H1 (cell line): ENCODE data around the gene MAP6D1. TPM values are rescaled to one million over a fixed set of nuclear protein-coding genes. Genes with fewer than 3 reads are reported as not detected.

Experiments used
- CTCF ChIA-PET: fragments of 300-600 bp; sonication (Branson Sonifier 250); formaldehyde crosslinking; loops from one replicate; lab custom pipeline; 2021; ENCODE audit not compliant: partially characterized antibody; lab: Charles Lee
- POLR2A ChIA-PET: fragments of 300-600 bp; sonication (Branson Sonifier 250); formaldehyde crosslinking; loops from one replicate; lab custom pipeline; 2021; ENCODE audit warnings: inconsistent platforms; ENCODE audit not compliant: partially characterized antibody; lab: Charles Lee
- DNase-seq, 2 experiments: peaks; one replicate each; pipeline versions ENCODE4 v3.0.0 to v3.0.0-alpha.2; 2010 to 2022; ENCODE audit warnings: low spot score in 2 of 2, low read depth in 1 of 2, mixed read lengths in 1 of 2
- FAIRE-seq: peaks from 2 replicates; lab custom pipeline; 2011; peaks lifted over from hg19 to GRCh38; lab: Jason Lieb, UNC
- H2AFZ ChIP-seq: 2 replicates; pipeline ENCODE4 v1.8.1; 2012; ENCODE audit warnings: low read length, inconsistent platforms
- H2AK5ac ChIP-seq: 2 replicates; pipeline ENCODE4 v1.6.1; 2013; ENCODE audit warnings: low read depth, low read length
- H2BK120ac ChIP-seq: replicated peaks from 2 replicates; pipeline ENCODE3; 2013; ENCODE audit warnings: low read depth, low read length, inconsistent platforms
- H2BK12ac ChIP-seq: 2 replicates; pipeline ENCODE4 v1.6.1; 2013; ENCODE audit warnings: low read depth, low read length
- H2BK15ac ChIP-seq: 2 replicates; pipeline ENCODE4 v1.6.1; 2013; ENCODE audit warnings: low read length
- H2BK20ac ChIP-seq: 2 replicates; pipeline ENCODE4 v1.6.1; 2013; ENCODE audit warnings: low read length
- H2BK5ac ChIP-seq: 2 replicates; pipeline ENCODE4 v1.6.1; 2013; ENCODE audit warnings: low read depth, low read length
- H3K14ac ChIP-seq: 2 replicates; pipeline ENCODE4 v1.6.1; 2013; ENCODE audit warnings: inconsistent platforms; ENCODE audit not compliant: insufficient read length
- H3K18ac ChIP-seq: 2 replicates; pipeline ENCODE4 v1.6.1; 2013; ENCODE audit warnings: low read length; ENCODE audit errors: extremely low read depth
- H3K23ac ChIP-seq: 2 replicates; pipeline ENCODE4 v1.6.1; 2013; ENCODE audit warnings: inconsistent platforms; ENCODE audit not compliant: insufficient read length
- H3K23me2 ChIP-seq: 2 replicates; pipeline ENCODE4 v1.6.1; 2013; ENCODE audit warnings: low read depth, low read length
- H3K27ac ChIP-seq: 2 replicates; pipeline ENCODE4 v1.6.1; 2011; ENCODE audit warnings: low read depth, low read length, inconsistent platforms
- H3K27me3 ChIP-seq, 4 experiments: replicated peaks in 1 of 4; 1 replicate in 1 of 4; 2 replicates in 3 of 4; pipeline versions ENCODE4 v1.6.1 to v1.8.1; 2011 to 2013; ENCODE audit warnings: low read length in 3 of 4, mild to moderate bottlenecking in 3 of 4, inconsistent platforms in 2 of 4, mixed read lengths in 2 of 4, moderate library complexity in 1 of 4; ENCODE audit not compliant: control insufficient read depth in 3 of 4, insufficient read depth in 3 of 4; ENCODE audit errors: extremely low read depth in 1 of 4
- H3K36me3 ChIP-seq, 4 experiments: 2 replicates each; pipeline versions ENCODE4 v1.6.1 to v1.8.1; 2011 to 2013; ENCODE audit warnings: mild to moderate bottlenecking in 4 of 4, low read length in 3 of 4, moderate library complexity in 2 of 4, control low read depth in 1 of 4, inconsistent platforms in 1 of 4; ENCODE audit not compliant: insufficient read depth in 4 of 4, control insufficient read depth in 2 of 4
- H3K4ac ChIP-seq: replicated peaks from 2 replicates; pipeline ENCODE3; 2013; ENCODE audit warnings: low read length, low read depth, mixed read lengths, inconsistent platforms; ENCODE audit not compliant: insufficient read length
- H3K4me1 ChIP-seq, 4 experiments: replicated peaks in 1 of 4; 1 replicate in 1 of 4; 2 replicates in 3 of 4; pipeline versions ENCODE4 v1.6.1 to v1.8.1; 2011 to 2013; ENCODE audit warnings: low read length in 3 of 4, inconsistent platforms in 2 of 4, mixed read lengths in 1 of 4; ENCODE audit not compliant: insufficient read depth in 4 of 4, control insufficient read depth in 3 of 4
- H3K4me2 ChIP-seq, 2 experiments: 2 replicates each; pipeline versions ENCODE4 v1.6.1 to v1.8.1; 2011 to 2013; ENCODE audit warnings: low read depth in 2 of 2, low read length in 2 of 2, control low read depth in 1 of 2, inconsistent platforms in 1 of 2, mild to moderate bottlenecking in 1 of 2; ENCODE audit not compliant: insufficient read depth in 1 of 2
- H3K4me3 ChIP-seq, 4 experiments: fragments of 200-600, 300-600 bp in 1 of 4; sonication (generic), shearing (Covaris generic), sonication (Bioruptor Twin) in 1 of 4; 2 replicates each; pipeline versions ENCODE4 v1.5.1 to v1.8.1; 2011 to 2016; ENCODE audit warnings: low read length in 4 of 4, low read depth in 3 of 4, control low read depth in 2 of 4, inconsistent platforms in 2 of 4, mild to moderate bottlenecking in 2 of 4, mixed read lengths in 1 of 4, moderate library complexity in 1 of 4; ENCODE audit not compliant: insufficient read depth in 2 of 4; ENCODE audit errors: extremely low read depth in 1 of 4
- H3K56ac ChIP-seq: replicated peaks from 2 replicates; pipeline ENCODE3; 2013; ENCODE audit warnings: low read depth, mild to moderate bottlenecking, mixed read lengths, low read length, inconsistent platforms; ENCODE audit not compliant: insufficient read length
- H3K79me1 ChIP-seq: 2 replicates; pipeline ENCODE4 v1.6.1; 2013; ENCODE audit warnings: low read depth, low read length, control low read depth
- H3K79me2 ChIP-seq, 2 experiments: 2 replicates each; pipeline versions ENCODE4 v1.6.1 to v1.8.1; 2012 to 2013; ENCODE audit warnings: low read length in 2 of 2, mild to moderate bottlenecking in 2 of 2, inconsistent platforms in 1 of 2; ENCODE audit not compliant: insufficient read depth in 2 of 2, control insufficient read depth in 1 of 2
- H3K9ac ChIP-seq, 4 experiments: replicated peaks in 1 of 4; 1 replicate in 1 of 4; 2 replicates in 3 of 4; pipeline versions ENCODE4 v1.6.1 to v1.8.1; 2011 to 2013; ENCODE audit warnings: low read depth in 3 of 4, low read length in 3 of 4, control low read depth in 2 of 4, mild to moderate bottlenecking in 2 of 4, moderate library complexity in 2 of 4, inconsistent platforms in 1 of 4; ENCODE audit errors: extremely low read depth in 1 of 4
- H3K9me3 ChIP-seq, 2 experiments: 2 replicates each; pipeline versions ENCODE4 v1.6.1 to v1.8.1; 2012 to 2013; ENCODE audit warnings: mild to moderate bottlenecking in 2 of 2, moderate library complexity in 2 of 2, control low read depth in 1 of 2, inconsistent platforms in 1 of 2, low read depth in 1 of 2, low read length in 1 of 2, mixed read lengths in 1 of 2; ENCODE audit not compliant: insufficient read depth in 2 of 2
- H4K20me1 ChIP-seq, 2 experiments: replicated peaks in 1 of 2; 2 replicates each; pipeline versions ENCODE3 to v1.8.1; 2011 to 2013; ENCODE audit warnings: inconsistent platforms in 2 of 2, low read length in 2 of 2, mild to moderate bottlenecking in 1 of 2; ENCODE audit not compliant: insufficient read depth in 2 of 2, control insufficient read depth in 1 of 2
- H4K5ac ChIP-seq: 2 replicates; pipeline ENCODE4 v1.6.1; 2013; ENCODE audit warnings: low read length, low read depth, mixed read lengths, inconsistent platforms; ENCODE audit not compliant: insufficient read length
- H4K8ac ChIP-seq: 2 replicates; pipeline ENCODE4 v1.8.0; 2013; ENCODE audit warnings: mild to moderate bottlenecking, moderate library complexity, low read length, inconsistent platforms; ENCODE audit not compliant: insufficient read depth; ENCODE audit errors: extremely low read depth
- H4K91ac ChIP-seq: replicated peaks from 2 replicates; pipeline ENCODE3; 2013; ENCODE audit warnings: low read length, mixed read lengths, inconsistent platforms; ENCODE audit not compliant: insufficient read length
- BCL11A ChIP-seq, 2 experiments: IDR thresholded peaks; one replicate each; pipeline ENCODE4 v1.6.1; 2011; ENCODE audit warnings: low read depth in 2 of 2, low read length in 2 of 2, mild to moderate bottlenecking in 2 of 2
- CEBPB ChIP-seq: IDR thresholded peaks from 2 replicates; pipeline ENCODE4 v1.6.1; 2012; ENCODE audit warnings: low read depth, low read length
- CHD1 ChIP-seq: IDR thresholded peaks from 2 replicates; pipeline ENCODE4 v1.6.1; 2012; ENCODE audit warnings: low read depth, low read length, improper control_type of control experiment
- CREB1 ChIP-seq: IDR thresholded peaks from 2 replicates; pipeline ENCODE4 v1.6.1; 2012; ENCODE audit warnings: inconsistent platforms
- EGR1 ChIP-seq: IDR thresholded peaks from 2 replicates; pipeline ENCODE4 v1.6.1; 2011; ENCODE audit warnings: low read depth, low read length, borderline replicate concordance
- RAD21 ChIP-seq, 2 experiments: IDR thresholded peaks in 1 of 2; conservative IDR thresholded peaks in 1 of 2; 2 replicates each; pipeline ENCODE4 v1.6.1; 2011; ENCODE audit warnings: low read depth in 2 of 2, low read length in 2 of 2, improper control_type of control experiment in 1 of 2, inconsistent platforms in 1 of 2, mild to moderate bottlenecking in 1 of 2, moderate library complexity in 1 of 2
- RBBP5 ChIP-seq: IDR thresholded peaks from 2 replicates; pipeline ENCODE4 v1.7.1; 2012; ENCODE audit warnings: low read depth, mild to moderate bottlenecking, inconsistent platforms, low read length, moderate library complexity, borderline replicate concordance
- SIN3A ChIP-seq, 2 experiments: IDR thresholded peaks in 1 of 2; conservative IDR thresholded peaks in 1 of 2; 2 replicates each; pipeline ENCODE4 v1.6.1; 2011 to 2012; ENCODE audit warnings: low read length in 2 of 2, improper control_type of control experiment in 1 of 2, low read depth in 1 of 2, mild to moderate bottlenecking in 1 of 2
- WGBS, 2 experiments: shearing (Covaris generic) in 1 of 2; methylation state at CpG; one replicate each; pipeline versions ENCODE4 v1.1.6 to v1.1.7; 2013 to 2015; ENCODE audit warnings: low lambda C conversion rate in 2 of 2, mixed read lengths in 2 of 2, inconsistent platforms in 1 of 2, low coverage in 1 of 2, missing lambda C conversion rate in 1 of 2; ENCODE audit not compliant: insufficient replicate concordance in 2 of 2, insufficient coverage in 1 of 2, insufficient read length in 1 of 2; ENCODE audit errors: extremely low coverage in 1 of 2, missing lambda C conversion rate in 1 of 2; 5-methylcytosine and 5-hydroxymethylcytosine counted together
- polyA plus RNA-seq, 7 experiments: library from polyadenylated mRNA; depleted of rRNA in 3 of 7; stranded (reverse) in 5 of 7; unstranded in 2 of 7; fragments of >200 nt in 5 of 7; fragments of 200-250 nt in 2 of 7; gene quantifications; 1 replicate in 5 of 7; 2 replicates in 1 of 7; 4 replicates in 1 of 7; pipeline versions ENCODE4 v1.2.1 to v1.2.3, GENCODE V29; 2011 to 2013; ENCODE audit warnings: missing spikeins in 2 of 7, mixed read lengths in 2 of 7
- total RNA-seq: library from RNA; stranded (reverse); fragmentation: NEBNext Ultra II Directional; extraction: Animal tissue kit (Norgen Biotek cat#: 25700); gene quantifications from 2 replicates; pipeline ENCODE4 v1.2.1, GENCODE V29; 2021
- TF ChIP-seq, protein P1 (sequence below): IDR thresholded peaks from 2 replicates; pipeline ENCODE4 v1.6.1; 2012; ENCODE audit warnings: inconsistent platforms

MAP6D1 gene
- total and polyA plus RNA-seq, 2 of the 8 experiments (the other 6 are each of a cell fraction or from before 2014, with no cell fraction given): 4.8 to 5.2 TPM

- Histone ChIP-seq H3K23me2 (peaks cover 11% of the 10 kb centered on the region; the same call in 1 of the 2 replicates), H3K9me3 (no peaks in the 10 kb centered on the region), H3K9ac (no peak overlapping the region), H3K56ac (no peak overlapping the region), H4K8ac (no peak overlapping the region), H3K18ac (no peak overlapping the region), H3K36me3 (peaks cover 2 to 18% (median 15%) of the 10 kb centered on the region in 4 experiments; a peak in 6 of 8 replicates), H3K4ac (no peak overlapping the region), H3K4me3 (no peak overlapping the region), H2AFZ (no peak overlapping the region), H4K20me1 (peaks cover 0 to 2% of the 10 kb centered on the region in 2 experiments), H3K23ac (no peak overlapping the region), H2BK5ac (no peak overlapping the region), H3K79me2 (no peaks in the 10 kb centered on the region), H2AK5ac (no peak overlapping the region), H2BK15ac (no peak overlapping the region), H3K79me1 (no peaks in the 10 kb centered on the region), H4K5ac (no peak overlapping the region), H2BK12ac (no peak overlapping the region), H3K4me1 (peaks cover 0 to 4% (median under 1%) of the 10 kb centered on the region in 4 experiments; a peak in 2 of 7 replicates), H3K27me3 (no peaks in the 10 kb centered on the region), H3K14ac (no peak overlapping the region), H2BK20ac (no peak overlapping the region), H3K4me2 (no peak overlapping the region), H2BK120ac (no peak overlapping the region), H4K91ac (no peak overlapping the region), H3K27ac (no peak overlapping the region)
- ChIA-PET CTCF (interaction anchor here (1.1 kb wide), 1 partner anchor 55 kb away, joined by 3 read pairs; the partner anchor contains the start of gene PARL), POLR2A (no interaction called here)
- no peak for FAIRE-seq
- no peak for TF ChIP-seq CHD1
- TF ChIP-seq, protein P1, sequence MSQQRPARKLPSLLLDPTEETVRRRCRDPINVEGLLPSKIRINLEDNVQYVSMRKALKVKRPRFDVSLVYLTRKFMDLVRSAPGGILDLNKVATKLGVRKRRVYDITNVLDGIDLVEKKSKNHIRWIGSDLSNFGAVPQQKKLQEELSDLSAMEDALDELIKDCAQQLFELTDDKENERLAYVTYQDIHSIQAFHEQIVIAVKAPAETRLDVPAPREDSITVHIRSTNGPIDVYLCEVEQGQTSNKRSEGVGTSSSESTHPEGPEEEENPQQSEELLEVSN: no peak
- TF ChIP-seq RBBP5: no peak
- TF ChIP-seq CREB1: no peak
- no peak for TF ChIP-seq SIN3A (conservative IDR thresholded peaks at IDR 0.05 in 1 of 2, IDR thresholded peaks at IDR 0.05 in 1 of 2; ENCODE audit: low read depth in 1 of 2, low read length in 2 of 2)
- TF ChIP-seq EGR1: no peak
- no peak for TF ChIP-seq CEBPB
- TF ChIP-seq RAD21 (IDR thresholded peaks at IDR 0.05 in 1 of 2, conservative IDR thresholded peaks at IDR 0.05 in 1 of 2; ENCODE audit: low read depth in 2 of 2, low read length in 2 of 2): no peak
- no peak for TF ChIP-seq BCL11A (IDR thresholded peaks at IDR 0.05; ENCODE audit: low read depth in 2 of 2, low read length in 2 of 2)
- 94% methylated on average over 9 of the region's 9 CpGs; no CpG with 5 or more reads in 1 of the 2 experiments for WGBS, 2 experiments
- DNase-seq: no peak
Measured at GRCh38 chr3:183829466-183829865, 4.1 kb upstream of the MAP6D1 start.
